Vagina (tissue), 2 donors: ENCODE data around the gene DCUN1D3. TPM values are rescaled to one million over a fixed set of nuclear protein-coding genes. Genes with fewer than 3 reads are reported as not detected.

ENCODE experiments used
- DNase-seq, 2 donors: peaks; one replicate each; pipeline ENCODE4 v3.0.0-alpha.2; 2017; ENCODE audit errors: extremely low spot score in 2 of 2
- H3K27ac ChIP-seq: fragments of 200-600 bp; sonication (generic); one replicate; pipeline ENCODE4 v1.5.1; 2019
- H3K27me3 ChIP-seq: fragments of 200-600 bp; sonication (generic); one replicate; pipeline ENCODE4 v1.5.1; 2019
- H3K36me3 ChIP-seq, 2 donors: fragments of 200-600 bp; sonication (generic); one replicate each; pipeline ENCODE4 v1.5.1; 2017 to 2019
- H3K4me1 ChIP-seq: fragments of 200-600 bp; sonication (generic); one replicate; pipeline ENCODE4 v1.5.1; 2019
- H3K4me3 ChIP-seq, 2 donors: fragments of 200-600 bp; sonication (generic); 1 replicate in 1 of 2; 2 replicates in 1 of 2; pipeline ENCODE4 v1.5.1; 2016 to 2019
- H3K9me3 ChIP-seq: fragments of 200-600 bp; sonication (generic); one replicate; pipeline ENCODE4 v1.5.1; 2019
- POLR2A ChIP-seq, 2 donors: fragments of 450-650 bp; IDR thresholded peaks; one replicate each; pipeline ENCODE4 v1.6.1; 2017; ENCODE audit warnings: antibody characterized with exemption in 2 of 2, mild to moderate bottlenecking in 2 of 2, moderate library complexity in 2 of 2
- POLR2AphosphoS5 ChIP-seq, 2 donors: sonication (generic); formaldehyde crosslinking; IDR thresholded peaks; one replicate each; pipeline ENCODE4 v1.9.0; 2017; ENCODE audit warnings: antibody characterized with exemption in 2 of 2, mild to moderate bottlenecking in 2 of 2, low read depth in 1 of 2; ENCODE audit not compliant: insufficient read depth in 1 of 2
- intact Hi-C: fragments of 100-400 bp; cut with DNase I; formaldehyde crosslinking; loops from one replicate; pipeline ENCODE4 v1.15.1; 2023
- total RNA-seq: library from RNA; depleted of rRNA; stranded (reverse); fragments of >200 nt; gene quantifications from one replicate; pipeline ENCODE4 v1.2.3, GENCODE V29; 2016
- TF ChIP-seq, protein P1 (sequence below), 3 experiments: fragments of 450-650 bp in 2 of 3; fragments of 200-600 bp in 1 of 3; sonication (generic) in 1 of 3; IDR thresholded peaks; one replicate each; pipeline ENCODE4 v1.5.1; 2017 to 2019; ENCODE audit warnings: antibody characterized with exemption in 3 of 3, mild to moderate bottlenecking in 2 of 3, moderate library complexity in 2 of 3

DCUN1D3 gene
- total RNA-seq, 1 donor from 2014 or later: 19.2 TPM

DNA sequence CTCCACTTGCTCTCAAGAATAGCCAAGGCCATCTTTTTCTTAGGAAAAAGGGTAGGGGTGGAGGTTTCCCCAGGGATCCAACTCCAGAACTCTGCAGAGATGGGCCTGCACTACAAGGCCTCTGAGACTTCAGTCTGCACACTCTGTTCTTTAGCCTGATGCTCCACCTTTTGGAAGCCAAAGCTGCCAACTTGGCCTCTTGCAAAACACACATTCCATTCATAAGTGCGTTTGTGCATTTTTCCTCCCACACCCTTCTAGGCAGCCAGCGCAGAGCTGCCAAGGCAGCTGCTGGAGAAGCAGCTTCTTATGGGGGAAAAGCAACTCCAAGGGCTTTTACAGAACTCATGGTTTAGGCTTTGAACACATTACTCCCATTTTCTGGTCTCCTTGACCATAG is 48.6 kb downstream of the DCUN1D3 start:
- no peak overlapping the region for H3K4me3 ChIP-seq
- no peaks in the 10 kb centered on the region for H3K9me3 ChIP-seq
- TF ChIP-seq POLR2A (IDR thresholded peaks at IDR 0.05): no peak
- peak; percentile 54 to 95 for TF ChIP-seq POLR2AphosphoS5 (IDR thresholded peaks at IDR 0.05; ENCODE audit: insufficient read depth in 1 of 2, low read depth in 1 of 2)
- TF ChIP-seq, protein P1, sequence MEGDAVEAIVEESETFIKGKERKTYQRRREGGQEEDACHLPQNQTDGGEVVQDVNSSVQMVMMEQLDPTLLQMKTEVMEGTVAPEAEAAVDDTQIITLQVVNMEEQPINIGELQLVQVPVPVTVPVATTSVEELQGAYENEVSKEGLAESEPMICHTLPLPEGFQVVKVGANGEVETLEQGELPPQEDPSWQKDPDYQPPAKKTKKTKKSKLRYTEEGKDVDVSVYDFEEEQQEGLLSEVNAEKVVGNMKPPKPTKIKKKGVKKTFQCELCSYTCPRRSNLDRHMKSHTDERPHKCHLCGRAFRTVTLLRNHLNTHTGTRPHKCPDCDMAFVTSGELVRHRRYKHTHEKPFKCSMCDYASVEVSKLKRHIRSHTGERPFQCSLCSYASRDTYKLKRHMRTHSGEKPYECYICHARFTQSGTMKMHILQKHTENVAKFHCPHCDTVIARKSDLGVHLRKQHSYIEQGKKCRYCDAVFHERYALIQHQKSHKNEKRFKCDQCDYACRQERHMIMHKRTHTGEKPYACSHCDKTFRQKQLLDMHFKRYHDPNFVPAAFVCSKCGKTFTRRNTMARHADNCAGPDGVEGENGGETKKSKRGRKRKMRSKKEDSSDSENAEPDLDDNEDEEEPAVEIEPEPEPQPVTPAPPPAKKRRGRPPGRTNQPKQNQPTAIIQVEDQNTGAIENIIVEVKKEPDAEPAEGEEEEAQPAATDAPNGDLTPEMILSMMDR (IDR thresholded peaks at IDR 0.05): peak in 1 of 3 experiments; percentile 16
- peak in 1 of 2 donors; percentile 97 for DNase-seq
- H3K27ac ChIP-seq: peak overlapping the region; percentile 82
- H3K27me3 ChIP-seq: no peaks in the 10 kb centered on the region
- peaks cover 40% of the 10 kb centered on the region for H3K4me1 ChIP-seq
- intact Hi-C loops: no loop called here
- no peaks in the 10 kb centered on the region for H3K36me3 ChIP-seq

- peaks cover 40% of the 10 kb centered on the region for H3K4me1 ChIP-seq
- intact Hi-C loops: no loop called here
- H3K27ac ChIP-seq: peak overlapping the region; percentile 82
- DNase-seq: no peak
- TF ChIP-seq, protein P1 (IDR thresholded peaks at IDR 0.05): no peak
- TF ChIP-seq POLR2AphosphoS5 (IDR thresholded peaks at IDR 0.05; ENCODE audit: insufficient read depth in 1 of 2, low read depth in 1 of 2) (no peak), POLR2A (IDR thresholded peaks at IDR 0.05) (no peak)
- no peaks in the 10 kb centered on the region for H3K9me3 ChIP-seq
- H3K4me3 ChIP-seq: no peak overlapping the region
- H3K36me3 ChIP-seq: no peaks in the 10 kb centered on the region
- H3K27me3 ChIP-seq: no peaks in the 10 kb centered on the region
Observed at GRCh38 chr16:20850981-20851380, 49.2 kb downstream of the DCUN1D3 start.

- DNase-seq: no peak
- Histone ChIP-seq H3K27me3 (no peaks in the 10 kb centered on the region), H3K9me3 (no peaks in the 10 kb centered on the region), H3K36me3 (no peaks in the 10 kb centered on the region), H3K4me1 (peaks cover 40% of the 10 kb centered on the region), H3K4me3 (no peak overlapping the region), H3K27ac (peak overlapping the region; percentile 82)
- TF ChIP-seq POLR2A (IDR thresholded peaks at IDR 0.05) (no peak), POLR2AphosphoS5 (IDR thresholded peaks at IDR 0.05; ENCODE audit: insufficient read depth in 1 of 2, low read depth in 1 of 2) (peak in 1 of 2 donors; percentile 20)
- TF ChIP-seq, protein P1 (IDR thresholded peaks at IDR 0.05): peak; percentile 87 to 98 (median 91)
- intact Hi-C loops: loop anchor here (5.0 kb wide), 1 partner anchor 233 kb away; no protein-coding TSS in a partner anchor
Observed at GRCh38 chr16:20849589-20850390, 50.4 kb downstream of the DCUN1D3 start.

DNA sequence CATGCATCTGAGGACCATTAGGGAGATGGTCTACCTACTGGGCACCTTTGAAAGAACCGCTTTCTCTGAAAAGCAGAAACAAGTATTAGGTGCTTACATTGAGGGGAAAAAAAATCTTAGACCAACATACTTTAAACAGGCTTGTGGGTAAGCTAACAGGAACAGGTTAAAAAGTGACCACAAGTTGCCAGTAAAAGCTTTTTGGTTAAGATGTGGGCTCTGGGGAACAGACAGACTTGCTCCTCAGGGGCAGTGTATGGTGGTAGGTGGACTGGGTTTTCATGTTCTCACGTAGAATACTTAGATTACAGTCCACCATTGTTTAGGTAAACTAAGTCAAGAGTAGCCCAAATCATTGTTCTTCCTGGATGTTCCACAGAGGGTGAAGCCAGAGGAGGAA is 52.6 kb downstream of the DCUN1D3 start:
- intact Hi-C loops: loop anchor here (5.0 kb wide), 1 partner anchor 235 kb away; no protein-coding TSS in a partner anchor
- H3K27me3 ChIP-seq: no peaks in the 10 kb centered on the region
- TF ChIP-seq, protein P1 (IDR thresholded peaks at IDR 0.05): no peak
- TF ChIP-seq POLR2AphosphoS5 (IDR thresholded peaks at IDR 0.05; ENCODE audit: insufficient read depth in 1 of 2, low read depth in 1 of 2): no peak
- TF ChIP-seq POLR2A (IDR thresholded peaks at IDR 0.05): no peak
- H3K36me3 ChIP-seq: no peaks in the 10 kb centered on the region
- no peak overlapping the region for H3K4me3 ChIP-seq
- H3K27ac ChIP-seq: no peak overlapping the region
- H3K4me1 ChIP-seq: peaks cover 27% of the 10 kb centered on the region
- no peaks in the 10 kb centered on the region for H3K9me3 ChIP-seq
- DNase-seq: no peak

DNA sequence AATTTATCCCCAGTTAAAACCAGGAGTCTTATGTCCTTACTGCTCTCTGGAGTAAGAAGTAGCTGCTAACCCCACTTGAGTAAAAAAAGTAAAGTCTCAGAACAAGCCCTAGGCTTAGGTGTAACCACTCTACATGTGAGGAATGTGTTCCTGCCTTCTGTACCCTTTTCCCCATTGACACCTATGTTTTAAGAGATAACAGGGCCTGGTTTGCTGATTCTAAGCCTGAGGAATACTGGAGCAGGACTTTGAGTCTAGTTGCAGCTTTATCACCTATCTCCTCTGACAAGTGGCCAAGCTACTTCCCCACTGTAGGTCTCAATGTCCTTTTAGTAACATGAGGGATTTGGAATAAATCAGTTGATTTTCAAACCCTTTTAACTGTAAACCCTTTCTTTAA is 53.6 kb downstream of the DCUN1D3 start:
- no peak overlapping the region for H3K4me3 ChIP-seq
- intact Hi-C loops: loop anchor here (5.0 kb wide), 1 partner anchor 236 kb away; no protein-coding TSS in a partner anchor

More for the DNA sequence above, 53.6 kb downstream of the DCUN1D3 start:
- no peaks in the 10 kb centered on the region for H3K9me3 ChIP-seq
- peaks cover 17% of the 10 kb centered on the region for H3K4me1 ChIP-seq
- no peaks in the 10 kb centered on the region for H3K27me3 ChIP-seq
- H3K27ac ChIP-seq: peak overlapping the region; percentile 10
- no peak for DNase-seq
- TF ChIP-seq, protein P1 (IDR thresholded peaks at IDR 0.05): no peak
- TF ChIP-seq POLR2A (IDR thresholded peaks at IDR 0.05): no peak
- no peak for TF ChIP-seq POLR2AphosphoS5 (IDR thresholded peaks at IDR 0.05; ENCODE audit: insufficient read depth in 1 of 2, low read depth in 1 of 2)
- no peaks in the 10 kb centered on the region for H3K36me3 ChIP-seq
